ENCODE data around the gene MDC1.
"Not testable (repeated sequence)": the region's sequence is repeated elsewhere in the genome, so short reads cannot be mapped to it uniquely, and the experiment has no call there.

The MDC1 gene

DNA sequence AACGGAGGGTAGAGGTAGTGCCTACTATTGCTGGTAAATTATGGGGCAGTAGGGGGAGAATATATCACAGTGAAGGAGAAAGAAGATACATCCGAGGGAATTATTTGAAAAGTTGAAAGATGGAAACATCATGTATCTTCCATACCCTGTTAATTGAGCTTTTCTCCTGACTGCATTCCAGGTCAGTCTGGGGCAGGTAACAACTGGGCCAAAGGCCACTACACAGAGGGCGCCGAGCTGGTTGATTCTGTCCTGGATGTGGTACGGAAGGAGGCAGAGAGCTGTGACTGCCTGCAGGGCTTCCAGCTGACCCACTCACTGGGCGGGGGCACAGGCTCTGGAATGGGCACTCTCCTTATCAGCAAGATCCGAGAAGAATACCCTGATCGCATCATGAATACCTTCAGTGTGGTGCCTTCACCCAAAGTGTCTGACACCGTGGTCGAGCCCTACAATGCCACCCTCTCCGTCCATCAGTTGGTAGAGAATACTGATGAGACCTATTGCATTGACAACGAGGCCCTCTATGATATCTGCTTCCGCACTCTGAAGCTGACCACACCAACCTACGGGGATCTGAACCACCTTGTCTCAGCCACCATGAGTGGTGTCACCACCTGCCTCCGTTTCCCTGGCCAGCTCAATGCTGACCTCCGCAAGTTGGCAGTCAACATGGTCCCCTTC, 6.2 kb upstream of the MDC1 start:
- DNase-seq, result not testable (repeated sequence)

DNA sequence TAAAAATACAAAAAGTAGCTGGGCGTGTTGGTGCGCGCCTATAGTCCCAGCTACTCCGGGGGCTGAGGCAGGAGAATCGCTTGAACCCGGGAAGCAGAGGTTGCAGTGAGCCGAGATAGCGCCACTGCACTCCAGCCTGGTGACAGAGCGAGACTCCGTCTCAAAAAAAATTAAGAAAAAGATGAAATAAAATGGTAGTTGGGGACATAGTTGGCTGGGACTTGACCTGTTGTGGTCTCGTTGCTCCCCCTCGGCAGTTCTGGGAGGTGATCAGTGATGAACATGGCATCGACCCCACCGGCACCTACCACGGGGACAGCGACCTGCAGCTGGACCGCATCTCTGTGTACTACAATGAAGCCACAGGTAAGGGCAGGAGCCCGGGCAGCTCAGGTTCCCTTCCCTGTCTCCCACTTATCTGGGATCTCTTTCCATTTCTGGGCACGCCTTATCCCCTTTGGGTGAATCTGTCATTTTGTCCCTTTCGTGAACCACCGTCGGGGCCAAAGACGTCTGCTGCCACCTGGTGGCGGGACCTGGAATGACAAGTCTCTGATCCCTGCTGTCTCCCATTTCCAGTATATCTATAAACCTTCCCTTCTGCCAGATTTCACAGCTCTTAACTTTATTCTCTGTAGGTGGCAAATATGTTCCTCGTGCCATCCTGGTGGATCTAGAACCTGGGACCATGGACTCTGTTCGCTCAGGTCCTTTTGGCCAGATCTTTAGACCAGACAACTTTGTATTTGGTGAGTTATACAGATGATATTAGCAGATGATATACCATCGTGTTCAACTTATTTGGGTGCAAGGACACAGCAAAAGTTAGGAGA, 5.4 kb upstream of the MDC1 start:
- DNase-seq, result no peak

DNA sequence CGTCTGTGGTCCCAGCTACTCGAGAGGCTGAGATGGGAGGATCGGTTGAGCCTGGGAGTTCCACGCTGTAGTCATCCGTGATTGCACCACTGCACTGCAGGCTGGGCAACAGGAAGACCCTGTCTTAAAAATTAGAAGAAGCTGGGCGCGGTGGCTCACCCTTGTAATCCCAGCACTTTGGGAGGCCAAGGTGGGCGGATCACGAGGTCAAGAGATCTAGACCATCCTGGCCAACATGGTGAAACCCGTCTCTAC, 4.9 kb upstream of the MDC1 start:
- not testable (repeated sequence) for DNase-seq

DNA sequence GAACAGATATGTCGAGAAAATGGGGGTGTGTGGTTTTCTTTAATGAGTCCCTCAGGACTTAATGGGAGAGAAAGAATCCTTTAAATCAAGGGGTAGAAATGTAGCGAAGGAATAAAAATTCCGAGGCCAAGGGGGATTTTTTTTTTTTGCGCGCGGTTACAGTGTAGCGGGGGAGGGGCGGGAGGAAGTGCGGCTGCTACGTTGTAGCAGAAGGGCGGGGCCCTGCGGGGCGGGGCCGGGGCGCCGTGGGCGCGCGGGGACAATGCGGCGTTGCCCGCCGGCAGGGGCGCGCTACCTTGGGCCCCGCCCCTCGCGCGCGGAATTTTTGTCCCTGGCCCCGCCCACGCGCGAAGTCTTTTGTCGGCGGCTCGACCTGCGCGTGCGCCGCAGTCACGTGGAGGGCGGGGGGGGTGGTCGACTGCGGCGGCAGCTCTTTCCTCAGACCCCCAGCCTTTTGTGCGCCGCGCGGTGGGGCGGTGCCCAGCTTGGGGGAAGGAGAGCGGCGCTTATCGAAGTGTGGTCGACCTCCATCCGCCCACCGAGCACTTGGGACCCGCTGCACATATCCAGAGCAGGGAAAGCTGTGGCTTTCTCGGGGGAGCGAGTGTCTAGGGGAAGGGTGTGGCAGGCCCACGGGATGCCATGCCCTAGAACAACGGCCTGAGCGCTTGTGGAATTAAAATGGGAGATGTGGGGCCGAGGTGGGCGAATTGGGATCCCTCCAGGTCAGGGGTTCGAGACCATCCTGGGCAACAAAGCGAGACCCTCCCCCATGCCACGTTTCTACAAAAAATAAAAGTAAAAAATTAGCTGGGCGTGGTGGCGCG, 4.3 kb upstream of the MDC1 start:
- no peak for DNase-seq

DNA sequence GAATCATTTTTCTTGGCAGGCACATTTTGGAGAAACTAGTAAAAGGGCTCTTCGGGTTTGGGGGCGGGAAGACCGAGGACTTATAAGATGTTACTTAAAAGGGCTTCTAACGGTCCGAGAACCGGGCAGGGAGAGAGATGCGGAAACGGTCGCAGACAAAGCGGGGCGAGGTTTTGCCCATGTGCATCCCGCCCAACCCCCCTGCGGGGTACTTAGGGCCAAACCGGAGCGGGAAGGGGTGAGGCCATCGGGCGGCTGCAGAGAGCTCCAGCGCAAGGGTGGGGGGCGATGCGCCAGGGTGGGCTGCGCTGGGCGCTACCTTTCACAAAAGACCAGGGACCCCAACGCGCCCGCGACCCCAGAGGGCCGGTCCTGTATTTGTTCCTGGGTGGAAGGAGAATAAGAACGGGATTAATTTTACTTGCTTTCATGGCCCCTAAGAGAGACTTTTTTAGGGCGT, 3.7 kb upstream of the MDC1 start:
- no peak for DNase-seq

DNA sequence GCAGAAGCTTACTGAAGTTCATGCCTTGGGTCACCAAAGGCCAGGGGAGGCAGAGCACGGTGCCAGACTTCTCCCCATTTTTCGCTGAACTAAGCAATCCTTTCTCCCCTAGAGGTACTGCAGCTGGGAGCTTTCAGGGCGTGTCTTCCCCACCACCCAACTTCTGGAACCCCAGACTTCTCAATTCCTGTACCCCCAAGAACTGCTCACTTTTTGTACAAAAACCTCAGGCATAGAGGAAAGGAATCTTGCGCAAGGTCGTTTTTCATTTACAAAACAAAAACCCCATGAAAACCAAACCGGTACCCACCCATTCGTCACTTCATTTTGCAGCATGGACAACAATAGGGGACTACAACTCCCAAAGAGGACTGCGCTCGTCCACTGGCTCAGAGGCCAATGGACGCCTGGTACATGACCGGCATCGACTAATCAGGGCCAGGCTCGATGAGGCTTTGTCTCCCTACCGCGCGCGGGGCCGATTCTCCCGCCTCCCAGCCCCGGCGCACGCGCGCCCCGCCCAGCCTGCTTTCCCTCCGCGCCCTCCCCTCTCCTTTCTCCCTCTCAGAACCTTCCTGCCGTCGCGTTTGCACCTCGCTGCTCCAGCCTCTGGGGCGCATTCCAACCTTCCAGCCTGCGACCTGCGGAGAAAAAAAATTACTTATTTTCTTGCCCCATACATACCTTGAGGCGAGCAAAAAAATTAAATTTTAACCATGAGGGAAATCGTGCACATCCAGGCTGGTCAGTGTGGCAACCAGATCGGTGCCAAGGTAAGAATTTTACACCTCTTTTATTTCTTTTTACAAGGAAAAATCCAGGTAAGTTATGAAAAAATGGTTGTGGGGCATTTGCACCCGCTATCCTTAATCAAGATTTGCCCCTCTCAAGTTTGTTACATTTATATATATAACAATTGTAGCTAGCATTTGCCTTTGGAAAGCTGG, 3.0 kb upstream of the MDC1 start, which contains the start of gene TUBB:
TSS of gene TUBB (plus strand) at position 562 of the 947 bp plus-strand sequence. CDS start at position 717, 155 bp downstream.
- DNase-seq, result peak; percentile 30

DNA sequence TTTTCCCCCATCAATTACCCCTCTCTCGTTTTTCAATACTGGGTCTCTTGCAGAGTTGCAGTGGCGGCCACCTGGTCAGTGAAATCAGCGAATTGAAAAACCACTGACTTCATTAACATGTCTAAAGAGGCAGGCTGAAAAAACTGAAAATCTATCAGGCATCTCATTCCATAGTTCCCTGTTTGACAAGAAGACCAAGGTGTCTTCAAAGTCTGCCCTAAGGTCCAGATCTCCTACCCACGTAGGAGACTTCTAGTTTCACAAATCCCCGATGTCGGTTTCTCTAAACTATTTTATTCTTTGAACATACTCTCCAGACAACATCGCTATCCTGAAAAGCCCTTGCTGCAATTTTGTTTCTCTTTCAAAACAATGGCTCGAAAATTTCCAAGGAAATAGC, 2.3 kb upstream of the MDC1 start:
- no peak for DNase-seq

DNA sequence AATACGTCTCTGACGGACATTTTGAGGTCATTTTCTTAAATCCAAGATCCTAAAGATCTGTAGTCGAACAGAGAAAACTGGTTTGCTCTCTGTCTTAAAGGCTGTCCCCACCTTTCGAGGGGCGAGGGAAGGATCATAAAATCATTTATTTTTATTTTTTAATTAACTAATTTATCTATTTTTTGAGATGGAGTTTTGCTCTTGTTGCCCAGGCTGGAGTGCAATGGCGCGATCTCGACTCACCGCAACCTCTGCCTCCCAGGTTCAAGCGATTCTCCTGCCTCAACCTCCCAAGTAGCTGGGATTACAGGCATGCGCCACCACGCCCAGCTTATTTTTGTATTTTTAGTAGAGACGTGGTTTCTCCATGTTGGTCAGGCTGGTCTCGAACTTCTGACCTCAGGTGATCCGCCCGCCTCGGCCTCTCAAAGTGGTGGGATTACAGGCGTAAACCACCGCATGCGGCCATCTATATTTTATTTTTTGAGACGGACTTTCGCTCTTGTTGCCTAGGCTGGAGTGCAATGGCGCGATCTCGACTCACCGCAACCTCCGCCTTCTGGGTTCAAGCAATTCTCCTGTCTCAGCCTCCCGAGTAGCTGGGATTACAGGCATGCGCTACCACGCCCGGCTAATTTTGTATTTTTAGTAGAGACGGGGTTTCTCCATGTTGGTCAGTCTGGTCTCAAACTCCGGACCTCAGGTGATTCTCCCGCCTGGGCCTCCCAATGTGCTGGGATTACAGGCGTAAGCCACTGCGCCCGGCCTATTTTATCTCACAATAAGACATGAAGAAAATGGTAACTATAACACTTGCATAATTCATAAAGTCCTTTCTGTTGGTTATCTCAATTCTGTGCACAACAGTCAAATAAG, 1.0 kb upstream of the MDC1 start:
- DNase-seq, result not testable (repeated sequence)

DNA sequence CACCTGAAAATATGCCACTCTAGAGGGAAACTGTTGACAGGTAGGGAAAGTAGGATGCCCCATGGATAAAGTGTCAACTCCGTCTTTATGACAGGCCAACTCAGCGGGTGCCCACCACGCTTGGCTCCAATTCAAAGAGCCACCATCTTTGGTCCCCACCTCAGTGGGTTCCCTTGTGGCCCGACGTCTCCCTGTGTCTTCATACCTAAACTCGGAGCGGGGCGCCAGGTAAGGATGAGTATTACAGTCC, 277 bp downstream of the MDC1 start:
- no peak for DNase-seq

DNA sequence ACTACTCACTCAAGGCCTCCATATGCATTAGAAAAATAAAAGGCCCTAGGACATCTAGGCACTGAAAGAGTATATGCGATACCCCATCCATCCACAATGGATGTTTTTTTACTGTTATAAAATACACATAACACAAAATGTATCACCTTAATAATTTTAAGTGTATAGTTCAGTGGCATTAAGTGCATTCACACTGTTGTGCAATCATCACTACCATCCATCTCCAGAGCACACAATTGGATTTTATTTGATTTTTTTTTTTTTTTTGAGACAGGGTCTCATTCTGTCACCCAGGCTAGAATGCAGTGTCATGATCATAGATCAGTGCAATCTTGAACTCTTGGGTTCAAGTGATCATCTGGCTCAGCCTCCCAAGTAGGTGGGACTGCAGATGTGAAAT, 2.8 kb downstream of the MDC1 start:
- no peak for DNase-seq

DNA sequence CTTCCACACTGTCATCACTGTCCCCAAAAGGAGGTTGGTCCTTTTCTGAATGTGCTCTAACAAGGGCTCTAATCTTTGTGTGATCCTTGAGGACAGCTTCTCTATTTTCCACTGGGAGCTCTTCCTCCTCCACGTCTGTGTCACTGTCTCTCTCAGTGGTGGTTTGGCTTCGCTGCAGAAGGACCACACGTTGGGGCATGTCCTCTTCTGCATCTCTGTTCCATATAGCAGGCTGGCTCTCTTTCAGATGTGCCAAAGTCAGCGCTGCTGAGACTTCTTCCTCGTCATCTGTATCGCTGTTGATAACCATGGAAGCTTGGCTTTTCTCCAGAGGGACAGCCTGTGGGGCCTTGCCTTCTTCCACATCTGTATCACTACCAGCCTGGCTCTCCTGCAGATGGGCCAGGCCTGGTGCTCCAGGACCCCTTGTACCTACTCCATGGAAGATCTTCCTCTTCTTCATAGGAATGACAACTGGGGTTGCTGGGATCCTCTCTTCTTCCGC, 4.6 kb downstream of the MDC1 start:
- DNase-seq, result no peak

DNA sequence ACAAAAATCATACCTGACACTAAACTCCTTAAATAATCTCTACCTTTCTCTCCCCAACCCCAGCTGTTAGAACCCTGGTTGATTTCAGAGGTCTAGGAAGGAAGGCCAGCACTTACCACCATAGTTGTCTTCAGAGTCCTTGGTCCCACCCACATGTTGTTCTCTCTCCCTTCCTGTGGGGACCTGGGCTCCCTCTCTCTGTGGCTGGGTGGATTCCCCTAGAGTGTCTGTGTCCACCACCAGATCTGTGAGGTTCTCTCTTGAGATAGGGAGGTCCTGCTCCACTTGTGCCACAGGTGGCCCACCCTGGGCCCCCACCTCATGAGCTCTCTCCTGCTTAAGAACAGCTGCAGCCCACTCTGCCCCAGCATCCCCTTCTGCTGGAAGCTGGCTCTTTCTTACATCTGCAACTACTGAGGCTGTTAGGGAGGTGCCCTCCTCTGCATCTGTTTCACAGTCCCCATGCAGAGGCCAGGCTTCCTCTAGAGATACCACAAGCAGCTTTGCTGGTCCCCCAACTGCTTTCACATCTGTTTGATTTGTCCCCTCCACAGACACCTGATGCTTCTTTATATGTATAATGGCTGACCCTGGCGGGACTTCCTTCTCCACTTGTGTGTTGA, 5.2 kb downstream of the MDC1 start:
- no peak for DNase-seq

DNA sequence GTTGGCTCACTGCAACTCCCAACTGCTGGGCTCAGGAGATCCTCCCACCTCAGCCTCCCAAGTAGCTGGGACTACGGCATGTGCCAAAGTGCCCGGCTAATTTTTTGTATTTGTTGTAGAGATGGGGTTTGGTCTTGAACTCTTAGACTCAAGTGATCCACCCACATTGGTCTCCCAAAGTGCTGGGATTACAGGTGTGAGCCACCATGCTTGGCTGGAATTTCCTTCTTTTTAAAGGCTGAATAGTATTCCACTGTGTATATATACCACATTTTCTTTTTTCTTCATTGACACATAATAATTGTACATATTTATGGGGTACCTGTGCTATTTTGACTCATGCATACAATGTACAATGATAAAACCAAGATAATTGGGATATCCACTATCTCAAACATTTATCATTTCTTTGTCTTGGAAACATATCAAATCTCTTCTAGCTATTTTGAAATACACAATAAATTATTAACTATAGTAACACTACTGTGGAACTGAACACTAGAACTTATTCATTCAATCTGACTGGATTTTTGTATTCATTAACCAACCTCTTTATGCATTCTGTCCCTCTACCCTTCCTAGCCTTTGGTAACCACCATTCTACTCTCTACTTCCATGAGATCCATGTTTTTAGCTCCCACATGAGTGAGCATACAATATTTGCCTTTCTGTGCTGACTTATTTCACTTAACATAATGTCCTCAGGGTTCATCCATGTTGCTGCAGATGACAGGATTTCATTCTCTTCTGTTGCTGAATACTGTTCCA, 7.8 kb downstream of the MDC1 start:
- no peak for DNase-seq

DNA sequence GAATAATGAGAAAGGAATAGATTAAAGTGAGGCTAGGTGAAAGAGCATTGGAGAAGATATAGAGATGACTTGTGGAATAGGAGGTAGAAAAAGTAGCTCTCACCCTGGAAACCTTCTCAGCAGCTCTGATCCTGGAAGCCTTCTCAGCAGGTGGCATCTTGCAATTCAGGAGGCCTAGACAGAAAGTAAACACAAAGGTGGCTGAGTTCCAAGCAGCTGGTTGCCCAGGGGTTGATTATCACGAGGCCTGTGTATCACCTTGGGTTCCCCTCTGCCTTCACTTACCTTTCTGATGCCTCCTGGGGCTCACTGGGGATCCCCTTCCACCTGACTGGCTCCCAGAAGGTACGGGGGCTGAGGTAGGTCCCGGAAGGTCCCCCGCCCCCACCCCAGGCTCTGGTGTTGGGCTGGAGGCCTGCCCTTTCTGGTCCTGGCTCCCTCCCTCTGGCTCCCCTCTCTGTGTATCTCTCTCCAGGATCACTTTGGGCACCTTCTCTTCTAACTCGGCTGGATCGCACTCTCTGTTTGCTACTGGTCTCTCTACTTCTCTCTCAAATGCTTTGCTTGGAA, 9.7 kb downstream of the MDC1 start:
- no peak for DNase-seq

DNA sequence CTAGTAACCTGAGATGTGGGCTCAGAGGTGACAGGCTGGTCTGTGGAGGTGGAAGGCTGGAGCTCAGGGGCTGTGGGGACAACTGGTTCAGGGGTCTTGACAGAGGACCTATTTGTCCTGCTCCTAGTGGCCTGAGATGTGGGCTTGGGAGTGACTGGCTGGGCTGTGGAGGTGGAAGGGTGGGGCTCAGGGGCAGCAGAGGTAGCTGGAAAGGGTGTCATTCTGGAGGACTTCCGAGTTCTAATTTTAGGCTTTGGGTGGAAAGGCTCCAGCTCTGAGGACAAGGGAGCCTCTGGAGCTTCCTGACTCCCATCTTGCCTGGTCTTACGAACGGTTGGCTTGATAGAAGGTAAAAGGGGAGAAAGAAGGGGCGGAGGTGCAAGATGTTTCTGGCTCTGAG, 11.5 kb downstream of the MDC1 start:
- DNase-seq, result no peak

DNA sequence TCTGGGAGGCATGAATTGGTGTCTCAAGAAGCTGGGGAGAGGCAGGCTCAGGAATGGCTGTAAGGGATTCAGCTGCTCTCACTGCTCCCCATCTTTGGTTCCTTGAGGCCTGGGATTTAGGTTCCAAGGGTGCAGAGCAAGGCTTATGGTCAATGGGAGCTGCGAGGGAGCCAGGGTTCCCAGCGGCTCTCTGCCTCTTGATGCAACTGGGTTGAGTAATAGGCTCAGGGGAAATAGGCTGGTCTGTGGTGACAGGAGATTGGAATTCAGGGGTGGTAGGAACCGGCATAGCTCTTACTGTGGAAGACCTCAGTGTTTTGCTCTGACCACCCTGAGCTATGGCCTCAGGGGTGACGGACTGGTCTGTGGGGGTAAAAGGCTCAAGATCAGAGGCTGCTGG, 13.3 kb downstream of the MDC1 start:
- DNase-seq, result no peak

DNA sequence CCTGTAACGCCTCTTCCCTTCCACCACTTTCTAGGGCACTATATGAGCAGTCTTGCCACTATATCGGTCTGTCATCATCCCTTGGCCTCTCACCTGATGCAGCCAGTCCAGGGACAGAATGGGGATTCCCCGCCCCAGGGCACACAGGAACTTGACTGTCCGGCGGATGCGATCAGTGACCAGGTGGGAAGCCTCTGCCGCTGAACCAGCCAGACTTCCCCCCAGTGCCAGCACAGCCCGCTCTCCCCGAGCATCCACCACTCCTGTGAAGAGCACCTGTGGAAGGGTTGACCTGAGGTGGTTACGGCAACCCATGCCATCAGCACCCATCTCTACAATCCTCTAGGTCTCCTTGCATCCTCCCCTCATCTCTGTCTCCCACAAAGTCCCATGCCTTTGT, 14.1 kb downstream of the MDC1 start:
- no peak for DNase-seq

DNA sequence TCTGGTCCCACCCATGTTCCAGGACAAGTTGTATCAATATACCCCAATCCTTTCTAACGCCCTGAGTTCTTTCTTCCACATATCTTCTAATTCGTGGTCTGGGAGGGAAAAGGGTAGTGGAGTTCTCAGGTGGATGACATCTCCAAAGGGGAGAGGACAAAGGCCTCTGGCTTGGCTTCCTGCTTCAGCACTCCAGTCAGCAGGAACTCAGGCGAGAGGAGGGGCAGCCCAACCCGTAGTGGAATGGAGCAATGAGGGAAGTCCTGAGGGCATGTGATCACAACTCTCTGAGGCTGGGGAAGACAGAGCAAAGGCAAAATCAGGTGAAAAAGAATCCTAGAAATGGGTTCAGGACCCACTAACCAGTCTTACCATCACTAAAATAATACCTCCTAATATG, 16.7 kb downstream of the MDC1 start:
- DNase-seq, result no peak

DNA sequence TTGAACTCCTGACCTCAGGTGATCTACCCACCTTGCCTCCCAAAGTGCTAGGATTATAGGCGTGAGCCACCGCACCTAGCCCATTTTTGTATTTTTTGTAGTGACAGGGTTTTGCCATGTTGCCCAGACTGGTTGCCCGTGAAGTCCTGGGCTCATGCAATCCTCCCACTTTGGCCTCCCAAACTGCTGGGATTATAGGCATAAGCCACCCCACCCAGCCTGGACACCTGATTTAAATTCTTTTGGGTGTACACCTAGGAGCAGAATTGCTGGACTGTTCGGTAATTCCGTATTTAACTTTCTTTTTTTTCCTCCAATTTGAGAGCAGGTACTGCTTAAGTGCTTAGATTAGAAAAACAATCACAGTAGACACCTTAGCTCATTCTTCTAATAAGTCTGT, 20.6 kb downstream of the MDC1 start:
- no peak for DNase-seq

Data from cortex of kidney (tissue), 1 donor.